ENCODE measurements around the gene CHD6. TPM values are rescaled to one million over a fixed set of nuclear protein-coding genes. Genes with fewer than 3 reads are reported as not detected.

CHD6 gene
- total and polyA plus RNA-seq, 12 donors = 9.2 to 56.8 (median 41.7) TPM

- DNase-seq = no peak
- H3K9me3 ChIP-seq (replicated peaks in 1 of 3) = no peaks in the 10 kb centered on the region
- H3K4me1 ChIP-seq (replicated peaks in 1 of 2) = peaks cover 0 to 15% of the 10 kb centered on the region in 2 donors
- intact Hi-C loops (cut with DNase I) = no loop called here
- no peak overlapping the region for H3K27ac ChIP-seq
- TF ChIP-seq POLR2A (IDR thresholded peaks at IDR 0.05) = no peak
- TF ChIP-seq, protein P1, sequence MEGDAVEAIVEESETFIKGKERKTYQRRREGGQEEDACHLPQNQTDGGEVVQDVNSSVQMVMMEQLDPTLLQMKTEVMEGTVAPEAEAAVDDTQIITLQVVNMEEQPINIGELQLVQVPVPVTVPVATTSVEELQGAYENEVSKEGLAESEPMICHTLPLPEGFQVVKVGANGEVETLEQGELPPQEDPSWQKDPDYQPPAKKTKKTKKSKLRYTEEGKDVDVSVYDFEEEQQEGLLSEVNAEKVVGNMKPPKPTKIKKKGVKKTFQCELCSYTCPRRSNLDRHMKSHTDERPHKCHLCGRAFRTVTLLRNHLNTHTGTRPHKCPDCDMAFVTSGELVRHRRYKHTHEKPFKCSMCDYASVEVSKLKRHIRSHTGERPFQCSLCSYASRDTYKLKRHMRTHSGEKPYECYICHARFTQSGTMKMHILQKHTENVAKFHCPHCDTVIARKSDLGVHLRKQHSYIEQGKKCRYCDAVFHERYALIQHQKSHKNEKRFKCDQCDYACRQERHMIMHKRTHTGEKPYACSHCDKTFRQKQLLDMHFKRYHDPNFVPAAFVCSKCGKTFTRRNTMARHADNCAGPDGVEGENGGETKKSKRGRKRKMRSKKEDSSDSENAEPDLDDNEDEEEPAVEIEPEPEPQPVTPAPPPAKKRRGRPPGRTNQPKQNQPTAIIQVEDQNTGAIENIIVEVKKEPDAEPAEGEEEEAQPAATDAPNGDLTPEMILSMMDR (IDR thresholded peaks at IDR 0.05) = no peak
- WGBS, 4 donors = 66 to 76% (median 72%) methylated on average over 4 to 5 of the region's 5 CpGs
- H3K36me3 ChIP-seq (replicated peaks in 1 of 2) = peaks cover 0 to 72% of the 10 kb centered on the region in 2 donors
- H3K4me3 ChIP-seq = no peak overlapping the region
- no peaks in the 10 kb centered on the region for H3K27me3 ChIP-seq
Observed at GRCh38 chr20:41408156-41408794, 209.9 kb downstream of the CHD6 start.

- Histone ChIP-seq H3K27me3 (no peaks in the 10 kb centered on the region), H3K9me3 (replicated peaks in 1 of 3) (no peaks in the 10 kb centered on the region), H3K27ac (no peak overlapping the region), H3K4me1 (replicated peaks in 1 of 2) (peaks cover 0 to 15% of the 10 kb centered on the region in 2 donors), H3K36me3 (replicated peaks in 1 of 2) (peaks cover 0 to 65% of the 10 kb centered on the region in 2 donors), H3K4me3 (no peak overlapping the region)
- intact Hi-C loops (cut with DNase I) = no loop called here
- TF ChIP-seq, protein P1 (IDR thresholded peaks at IDR 0.05) = no peak
- no peak for TF ChIP-seq POLR2A (IDR thresholded peaks at IDR 0.05)
- DNase-seq = no peak
- 80 to 88% (median 86%) methylated on average over 10 of the region's 10 CpGs for WGBS, 4 donors
Observed at GRCh38 chr20:41407607-41408006, 210.6 kb downstream of the CHD6 start.

GRCh38 chr20:41406896-41407444 lies 211.2 kb downstream of the CHD6 start:
- WGBS, 4 donors = 86 to 91% (median 90%) methylated on average over 7 of the region's 7 CpGs
- Histone ChIP-seq H3K27me3 (no peaks in the 10 kb centered on the region), H3K4me1 (replicated peaks in 1 of 2) (peaks cover 0 to 14% of the 10 kb centered on the region in 2 donors), H3K36me3 (replicated peaks in 1 of 2) (peaks cover 0 to 59% of the 10 kb centered on the region in 2 donors), H3K27ac (peak overlapping the region in 1 of 5 donors; percentile 4), H3K4me3 (no peak overlapping the region), H3K9me3 (replicated peaks in 1 of 3) (no peaks in the 10 kb centered on the region)
- intact Hi-C loops (cut with DNase I) = no loop called here
- DNase-seq = no peak
- no peak for TF ChIP-seq POLR2A (IDR thresholded peaks at IDR 0.05)
- TF ChIP-seq, protein P1 (IDR thresholded peaks at IDR 0.05) = no peak

DNA sequence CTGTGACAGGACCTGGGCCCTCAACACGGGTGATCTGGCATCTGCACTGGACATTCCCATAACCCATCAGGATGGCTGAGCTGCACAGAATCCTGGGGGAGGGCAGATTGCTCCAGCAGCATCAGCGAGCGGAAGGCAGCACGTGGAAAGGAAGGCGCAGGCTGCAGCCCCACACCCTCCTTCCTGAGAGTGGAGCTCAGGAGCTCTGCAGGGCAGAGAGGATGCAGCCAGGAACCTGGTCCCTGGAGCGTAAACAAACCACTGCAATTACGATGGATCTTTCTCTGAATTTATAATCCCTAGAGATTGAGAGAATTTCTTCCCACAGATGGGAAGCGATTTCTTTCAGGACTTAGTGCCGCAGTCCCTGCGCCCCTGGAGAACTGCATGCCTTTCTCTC lies 211.8 kb downstream of the CHD6 start:
- peak overlapping the region in 1 of 5 donors; percentile 4 for H3K27ac ChIP-seq
- H3K4me3 ChIP-seq = no peak overlapping the region
- TF ChIP-seq POLR2A (IDR thresholded peaks at IDR 0.05) = no peak
- TF ChIP-seq, protein P1 (IDR thresholded peaks at IDR 0.05) = no peak
- intact Hi-C loops (cut with DNase I) = no loop called here
- 70 to 80% (median 76%) methylated on average over 6 to 10 of the region's 10 CpGs for WGBS, 4 donors
- peaks cover 0 to 53% of the 10 kb centered on the region in 2 donors for H3K36me3 ChIP-seq (replicated peaks in 1 of 2)
- no peak for DNase-seq
- no peaks in the 10 kb centered on the region for H3K9me3 ChIP-seq (replicated peaks in 1 of 3)
- H3K27me3 ChIP-seq = no peaks in the 10 kb centered on the region
- peaks cover 0 to 9% of the 10 kb centered on the region in 2 donors for H3K4me1 ChIP-seq (replicated peaks in 1 of 2)

All from adrenal gland (tissue), 12 donors.